ENCODE data around the gene MYL3.
"Not testable (repeated sequence)": the region's sequence is repeated elsewhere in the genome, so short reads cannot be mapped to it uniquely, and the experiment has no call there.

MYL3 gene

GRCh38 chr3:46812237-46812791, 50.9 kb downstream of the MYL3 start:
- CTCF ChIA-PET, result no interaction called here
- DNase-seq (ENCODE audit: extremely low spot score), result peak; percentile 58
- no peak for TF ChIP-seq CTCF (IDR thresholded peaks at IDR 0.05; ENCODE audit: control extremely low read depth, extremely low read depth, low read depth, missing control alignments)
- POLR2A ChIA-PET, result no interaction called here

GRCh38 chr3:46811615-46812236, 51.5 kb downstream of the MYL3 start:
- ChIA-PET POLR2A (no interaction called here), CTCF (no interaction called here)
- no peak for TF ChIP-seq CTCF (IDR thresholded peaks at IDR 0.05; ENCODE audit: control extremely low read depth, extremely low read depth, low read depth, missing control alignments)
- no peak for DNase-seq (ENCODE audit: extremely low spot score)

DNA sequence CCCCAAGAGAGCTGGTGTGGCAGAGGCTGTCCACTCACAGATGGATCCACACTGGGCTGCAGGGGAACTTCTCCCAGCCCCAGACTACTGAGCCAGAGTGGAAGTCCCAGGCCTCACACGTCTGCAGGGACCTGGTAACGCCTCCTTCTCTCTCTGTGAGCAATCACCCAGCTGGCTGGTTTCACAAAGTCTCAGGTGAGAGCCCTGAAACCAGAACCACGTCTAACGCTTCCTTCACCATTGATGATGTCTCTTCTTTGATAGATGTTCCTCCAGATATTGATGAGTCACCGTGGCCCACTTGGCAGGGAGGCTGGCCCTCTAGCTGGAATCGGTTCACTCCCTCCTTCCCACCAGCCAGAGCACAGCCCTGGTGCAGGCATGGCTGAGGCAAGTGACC, 54.5 kb downstream of the MYL3 start:
- DNase-seq (ENCODE audit: extremely low spot score); POLR2A ChIA-PET; CTCF ChIA-PET: not testable (repeated sequence)
